Gastroesophageal sphincter (tissue), 3 donors: ENCODE results near the gene CFAP100.

Source experiments
- CTCF ChIP-seq, 4 experiments: fragments of 200-600 bp in 2 of 4; fragments of 450-650 bp in 2 of 4; sonication (generic) in 1 of 4; IDR thresholded peaks; one replicate each; pipeline ENCODE4 v1.5.1; 2017 to 2019; ENCODE audit warnings: antibody characterized with exemption in 4 of 4, mild to moderate bottlenecking in 2 of 4, moderate library complexity in 2 of 4
- EP300 ChIP-seq: sonication (generic); formaldehyde crosslinking; IDR thresholded peaks from one replicate; pipeline ENCODE4 v1.6.1; 2017; ENCODE audit warnings: antibody characterized with exemption, mild to moderate bottlenecking
- POLR2A ChIP-seq, 2 donors: fragments of 450-650 bp; IDR thresholded peaks; one replicate each; pipeline ENCODE4 v1.6.1; 2017; ENCODE audit warnings: antibody characterized with exemption in 2 of 2, mild to moderate bottlenecking in 2 of 2, moderate library complexity in 1 of 2

GRCh38 chr3:126389794-126390146 lies 4.9 kb upstream of the CFAP100 start:
- TF ChIP-seq CTCF (IDR thresholded peaks at IDR 0.05) = no peak
- no peak for TF ChIP-seq POLR2A (IDR thresholded peaks at IDR 0.05)
- no peak for TF ChIP-seq EP300
